Measurements from ENCODE around the gene PACRG. TPM values are rescaled to one million over a fixed set of nuclear protein-coding genes. Genes with fewer than 3 reads are reported as not detected.

The PACRG gene
- total and polyA plus RNA-seq, 9 donors, result 2.5 to 33.1 (median 3.8) TPM

- no peak overlapping the region for H3K27ac ChIP-seq
- H3K4me1 ChIP-seq (ENCODE audit: insufficient read depth), result no peaks in the 10 kb centered on the region
- no peak for DNase-seq
- H3K36me3 ChIP-seq, result no peaks in the 10 kb centered on the region
- TF ChIP-seq EP300 (IDR thresholded peaks at IDR 0.05) (no peak), POLR2A (IDR thresholded peaks at IDR 0.05) (no peak), CTCF (IDR thresholded peaks at IDR 0.05) (no peak)
- no peaks in the 10 kb centered on the region for H3K9me3 ChIP-seq
- H3K27me3 ChIP-seq, result no peaks in the 10 kb centered on the region
- no peak overlapping the region for H3K4me3 ChIP-seq
- intact Hi-C loops (cut with DNase I), result no loop called here
- WGBS, 3 donors, result 90 to 96% (median 93%) methylated on average over 2 of the region's 2 CpGs
These were observed 27.8 kb upstream of the PACRG start for GRCh38 chr6:162699961-162700360.

DNA sequence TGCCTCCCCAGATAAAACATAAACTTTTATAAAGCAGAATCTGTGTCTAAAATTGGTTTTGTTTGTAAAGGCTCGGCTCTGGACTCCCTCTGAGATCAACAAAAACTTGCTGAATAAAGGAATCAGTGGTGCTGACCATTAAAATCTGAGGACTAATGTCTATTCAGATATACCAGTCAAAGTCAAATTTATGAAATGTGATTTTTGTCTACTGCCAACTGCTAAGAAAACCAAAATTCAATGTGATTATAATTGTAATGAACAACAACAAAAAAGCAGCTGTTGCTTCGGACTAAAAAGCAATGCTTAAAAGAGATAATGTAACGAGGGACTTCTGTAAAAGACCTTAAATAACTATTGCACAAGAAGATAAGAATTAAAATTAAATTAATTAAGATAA lies 26.8 kb upstream of the PACRG start:
- no peak overlapping the region for H3K4me3 ChIP-seq
- intact Hi-C loops (cut with DNase I), result no loop called here
- no peaks in the 10 kb centered on the region for H3K36me3 ChIP-seq
- WGBS, 3 donors, result 80 to 89% (median 87%) methylated on average over 3 of the region's 3 CpGs
- no peaks in the 10 kb centered on the region for H3K4me1 ChIP-seq (ENCODE audit: insufficient read depth)
- no peaks in the 10 kb centered on the region for H3K9me3 ChIP-seq
- H3K27ac ChIP-seq, result no peak overlapping the region
- H3K27me3 ChIP-seq, result no peaks in the 10 kb centered on the region
- TF ChIP-seq EP300 (IDR thresholded peaks at IDR 0.05) (no peak), POLR2A (IDR thresholded peaks at IDR 0.05) (no peak), CTCF (IDR thresholded peaks at IDR 0.05) (no peak)
- DNase-seq, result no peak

DNA sequence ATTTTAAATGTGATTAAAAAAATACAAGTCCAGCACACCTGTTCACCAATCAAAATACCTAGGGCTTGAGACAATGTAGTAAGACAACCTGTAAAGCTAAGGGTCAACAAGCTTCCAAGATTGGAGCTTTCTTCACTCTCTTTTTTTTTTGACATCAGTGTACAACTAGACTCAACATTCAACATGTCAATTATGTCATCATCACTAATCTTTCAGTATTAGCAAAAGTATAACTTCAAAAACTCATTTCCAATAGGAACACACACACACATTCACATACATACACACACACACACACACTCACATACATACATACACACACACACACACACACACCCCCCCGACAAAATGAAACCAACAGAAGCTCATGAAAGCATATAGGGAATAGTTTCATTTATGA lies 26.2 kb upstream of the PACRG start:
- TF ChIP-seq EP300 (IDR thresholded peaks at IDR 0.05) (no peak), CTCF (IDR thresholded peaks at IDR 0.05) (no peak)
- no peak for DNase-seq
- Histone ChIP-seq H3K4me3 (no peak overlapping the region), H3K36me3 (no peaks in the 10 kb centered on the region), H3K27me3 (no peaks in the 10 kb centered on the region), H3K4me1 (ENCODE audit: insufficient read depth) (no peaks in the 10 kb centered on the region), H3K27ac (no peak overlapping the region), H3K9me3 (no peaks in the 10 kb centered on the region)
- whole genome bisulfite sequencing, 3 donors, result 90 to 98% (median 91%) methylated on average over 1 of the region's 1 CpG
- intact Hi-C loops (cut with DNase I), result no loop called here

GRCh38 chr6:162702446-162702845 lies 25.3 kb upstream of the PACRG start:
- WGBS, 3 donors, result 86 to 89% (median 87%) methylated on average over 2 of the region's 2 CpGs
- H3K4me1 ChIP-seq (ENCODE audit: insufficient read depth), result no peaks in the 10 kb centered on the region
- no peaks in the 10 kb centered on the region for H3K27me3 ChIP-seq
- intact Hi-C loops (cut with DNase I), result no loop called here
- H3K36me3 ChIP-seq, result no peaks in the 10 kb centered on the region
- TF ChIP-seq CTCF (IDR thresholded peaks at IDR 0.05) (no peak), EP300 (IDR thresholded peaks at IDR 0.05) (no peak), POLR2A (IDR thresholded peaks at IDR 0.05) (no peak)
- H3K4me3 ChIP-seq, result no peak overlapping the region
- no peak overlapping the region for H3K27ac ChIP-seq
- no peak for DNase-seq
- no peaks in the 10 kb centered on the region for H3K9me3 ChIP-seq

- WGBS, 3 donors, result 89 to 95% (median 91%) methylated on average over 4 of the region's 4 CpGs
- DNase-seq, result no peak
- TF ChIP-seq CTCF (IDR thresholded peaks at IDR 0.05) (no peak), POLR2A (IDR thresholded peaks at IDR 0.05) (no peak), EP300 (IDR thresholded peaks at IDR 0.05) (no peak)
These were observed 23.8 kb upstream of the PACRG start for GRCh38 chr6:162704001-162704400.

More at GRCh38 chr6:162704001-162704400, 23.8 kb upstream of the PACRG start:
- H3K36me3 ChIP-seq, result no peaks in the 10 kb centered on the region
- no peaks in the 10 kb centered on the region for H3K9me3 ChIP-seq
- H3K27ac ChIP-seq, result no peak overlapping the region
- H3K27me3 ChIP-seq, result no peaks in the 10 kb centered on the region
- H3K4me1 ChIP-seq (ENCODE audit: insufficient read depth), result no peaks in the 10 kb centered on the region
- no peak overlapping the region for H3K4me3 ChIP-seq
- intact Hi-C loops (cut with DNase I), result no loop called here

All from ovary (tissue), 9 donors.